IPS DF 6.9 (cell line): Measurements from ENCODE around the gene CPXM2.

Experiments used
- DNase-seq: peaks from one replicate; pipeline ENCODE4 v3.0.0-alpha.2; 2013; ENCODE audit warnings: low read depth, low spot score
- H3K27ac ChIP-seq: one replicate; pipeline ENCODE4 v1.5.1; 2013; ENCODE audit warnings: low read length, control low read depth
- H3K27me3 ChIP-seq: 2 replicates; pipeline ENCODE4 v1.6.1; 2013; ENCODE audit warnings: mild to moderate bottlenecking, low read length; ENCODE audit not compliant: control insufficient read depth, insufficient read depth
- H3K36me3 ChIP-seq: 2 replicates; pipeline ENCODE4 v1.6.1; 2013; ENCODE audit warnings: low read length; ENCODE audit not compliant: control insufficient read depth, insufficient read depth
- H3K4me1 ChIP-seq: 2 replicates; pipeline ENCODE4 v1.6.1; 2013; ENCODE audit warnings: low read length; ENCODE audit not compliant: control insufficient read depth, insufficient read depth
- H3K4me3 ChIP-seq: 2 replicates; pipeline ENCODE4 v1.5.1; 2013; ENCODE audit warnings: mild to moderate bottlenecking, low read length
- H3K9me3 ChIP-seq: 2 replicates; pipeline ENCODE4 v1.6.1; 2013; ENCODE audit warnings: low read length, inconsistent platforms; ENCODE audit not compliant: control insufficient read depth, insufficient read depth
- WGBS: extraction: QIAGEN DNeasy Blood & Tissue Kit; methylation state at CpG from one replicate; pipeline ENCODE4 v1.1.7; 2013; ENCODE audit warnings: mixed read lengths, missing lambda C conversion rate; ENCODE audit not compliant: insufficient read length, insufficient coverage; 5-methylcytosine and 5-hydroxymethylcytosine counted together

Gene CPXM2

DNA sequence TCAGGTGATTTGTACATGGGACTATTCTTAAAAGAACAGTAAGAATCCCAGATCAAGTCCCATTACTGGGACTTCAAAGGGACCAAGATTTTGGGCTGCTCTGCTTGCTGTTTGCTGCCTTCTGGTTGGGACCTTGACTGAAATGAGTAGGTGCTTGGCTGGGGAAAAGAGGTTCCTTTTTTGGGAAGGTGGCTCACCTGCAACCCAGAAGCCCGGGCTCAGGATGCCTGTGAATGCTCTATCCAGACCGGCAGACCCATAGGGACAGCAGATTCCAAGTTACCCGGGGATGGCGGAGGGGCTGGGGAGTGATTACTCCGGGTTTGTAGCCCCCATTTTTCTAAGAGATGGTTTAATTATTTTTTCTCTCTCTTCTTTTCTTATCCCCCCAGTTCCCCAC, 104.0 kb downstream of the CPXM2 start:
- DNase-seq, result no peak
- Histone ChIP-seq H3K27me3 (no peaks in the 10 kb centered on the region), H3K36me3 (no peaks in the 10 kb centered on the region), H3K4me1 (no peaks in the 10 kb centered on the region; the same call in 1 of the 2 replicates), H3K27ac (no peak overlapping the region), H3K9me3 (no peaks in the 10 kb centered on the region), H3K4me3 (no peak overlapping the region)
- WGBS, result no CpG with 5 or more reads among the region's 5 CpGs

DNA sequence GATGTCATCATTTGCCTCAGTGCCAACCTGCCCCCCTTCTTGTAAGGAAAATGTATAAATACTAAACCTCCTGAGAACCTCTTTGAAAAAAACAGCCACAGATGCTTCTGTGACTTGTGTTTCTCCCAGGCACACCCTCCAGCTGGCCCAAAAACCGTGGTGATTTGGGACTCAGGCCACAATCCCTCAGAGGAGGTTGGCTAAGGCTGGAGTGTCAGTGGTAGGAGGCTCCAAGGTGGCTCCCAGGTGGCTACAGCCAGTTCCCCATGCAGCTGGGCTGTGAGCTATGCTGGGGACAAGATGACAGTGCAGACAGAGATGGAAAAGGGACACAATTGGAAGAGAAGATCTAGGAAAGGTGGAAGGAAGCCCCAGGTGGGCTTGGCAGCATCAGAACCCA, 104.7 kb downstream of the CPXM2 start:
- H3K4me1 ChIP-seq, result peaks cover under 1% of the 10 kb centered on the region; the same call in 1 of the 2 replicates
- DNase-seq, result no peak
- H3K27ac ChIP-seq, result no peak overlapping the region
- no peaks in the 10 kb centered on the region for H3K9me3 ChIP-seq
- no peaks in the 10 kb centered on the region for H3K36me3 ChIP-seq
- no peaks in the 10 kb centered on the region for H3K27me3 ChIP-seq
- H3K4me3 ChIP-seq, result no peak overlapping the region
- WGBS, result no CpG with 5 or more reads among the region's 1 CpG

DNA sequence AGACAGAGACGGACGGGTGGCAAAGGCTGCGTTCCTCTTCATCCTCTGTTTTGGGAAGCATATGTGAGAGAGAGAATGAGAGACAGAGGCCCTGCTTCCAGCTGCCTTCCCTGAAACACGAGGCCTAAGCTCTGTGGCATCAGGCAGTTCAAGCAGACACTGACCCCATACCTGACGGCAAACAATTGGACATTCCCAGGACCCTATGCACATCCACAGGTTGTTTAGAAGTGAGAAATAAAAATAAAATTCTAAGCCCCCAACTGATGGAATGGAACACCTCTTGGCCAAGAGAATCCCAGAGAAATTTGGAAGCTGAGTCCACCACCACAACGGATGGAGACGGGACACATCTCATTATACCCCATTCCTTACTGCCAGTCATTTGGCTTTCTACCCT, 105.3 kb downstream of the CPXM2 start:
- no peak overlapping the region for H3K27ac ChIP-seq
- no peaks in the 10 kb centered on the region for H3K36me3 ChIP-seq
- H3K27me3 ChIP-seq, result no peaks in the 10 kb centered on the region
- H3K9me3 ChIP-seq, result no peaks in the 10 kb centered on the region
- H3K4me3 ChIP-seq, result no peak overlapping the region
- DNase-seq, result no peak
- WGBS, result no CpG with 5 or more reads among the region's 7 CpGs
- peaks cover 2% of the 10 kb centered on the region; the same call in 1 of the 2 replicates for H3K4me1 ChIP-seq

DNA sequence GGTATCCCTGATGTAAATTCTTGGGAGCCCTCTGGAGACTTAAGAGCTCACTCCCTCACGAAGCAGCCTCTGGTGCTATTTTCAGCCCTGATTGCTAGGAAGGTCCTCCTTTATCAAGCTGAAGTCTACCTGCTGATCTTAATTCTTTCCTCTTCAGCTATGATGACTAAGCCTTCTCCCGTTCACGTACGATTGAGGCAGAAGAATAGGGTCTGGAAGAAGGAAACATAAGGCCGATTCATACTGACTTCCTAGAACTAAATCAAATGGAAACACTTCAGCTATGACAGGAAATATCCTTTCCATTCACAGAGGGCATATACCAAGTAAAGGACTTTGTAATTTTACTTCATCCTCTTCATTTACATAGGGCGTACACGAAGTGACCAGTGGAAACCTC, 107.0 kb downstream of the CPXM2 start:
- no peak overlapping the region for H3K27ac ChIP-seq
- H3K4me1 ChIP-seq, result peaks cover 2% of the 10 kb centered on the region; the same call in 1 of the 2 replicates
- DNase-seq, result no peak
- H3K9me3 ChIP-seq, result no peaks in the 10 kb centered on the region
- H3K36me3 ChIP-seq, result no peaks in the 10 kb centered on the region
- no CpG with 5 or more reads among the region's 7 CpGs for WGBS
- no peaks in the 10 kb centered on the region for H3K27me3 ChIP-seq
- H3K4me3 ChIP-seq, result no peak overlapping the region

DNA sequence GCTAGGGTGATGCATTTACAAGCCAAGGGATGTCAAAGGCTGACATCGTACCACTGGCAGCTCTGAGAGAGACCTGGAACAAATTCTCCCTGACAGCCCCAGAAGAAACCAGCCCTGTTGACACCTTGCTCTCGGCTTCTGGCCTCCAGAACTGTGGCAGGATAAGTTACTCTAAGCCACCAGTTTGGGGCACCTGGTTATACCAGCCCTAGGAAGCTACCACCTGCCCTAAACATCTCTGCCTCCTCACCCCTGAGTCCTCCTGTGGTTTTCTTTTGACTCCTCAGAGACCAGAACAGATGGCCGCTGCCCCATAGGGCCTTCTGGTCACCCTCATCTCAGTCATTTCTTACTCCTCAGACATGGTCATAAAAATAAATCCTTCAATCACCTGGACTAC, 107.4 kb downstream of the CPXM2 start:
- Histone ChIP-seq H3K4me1 (peaks cover 2% of the 10 kb centered on the region; the same call in 1 of the 2 replicates), H3K27ac (no peak overlapping the region), H3K36me3 (no peaks in the 10 kb centered on the region), H3K4me3 (no peak overlapping the region), H3K27me3 (no peaks in the 10 kb centered on the region), H3K9me3 (no peaks in the 10 kb centered on the region)
- no peak for DNase-seq
- WGBS, result no CpG with 5 or more reads among the region's 3 CpGs

DNA sequence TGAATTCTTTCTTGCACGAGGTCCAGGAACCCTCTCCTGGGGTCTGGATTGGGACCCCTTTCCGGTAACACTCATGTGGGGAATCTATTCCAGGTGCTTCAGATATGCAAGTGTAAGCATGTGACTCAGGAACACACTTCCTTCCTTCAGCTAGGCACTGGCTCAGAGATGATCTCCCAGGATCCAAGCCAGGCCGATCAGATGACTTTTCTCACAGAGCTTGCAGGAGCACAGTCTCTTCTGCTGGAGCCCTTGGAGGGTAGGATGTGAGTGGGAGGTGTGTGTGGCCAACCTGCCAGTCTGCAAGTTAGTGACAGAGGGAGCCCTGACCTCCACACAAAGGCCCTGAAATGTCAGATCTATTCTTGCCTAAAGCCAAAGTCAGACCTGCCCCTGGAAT, 108.3 kb downstream of the CPXM2 start:
- Histone ChIP-seq H3K27ac (no peak overlapping the region), H3K36me3 (no peaks in the 10 kb centered on the region), H3K9me3 (no peaks in the 10 kb centered on the region), H3K4me1 (peaks cover 2% of the 10 kb centered on the region; the same call in 1 of the 2 replicates), H3K4me3 (no peak overlapping the region), H3K27me3 (no peaks in the 10 kb centered on the region)
- no CpG with 5 or more reads among the region's 3 CpGs for WGBS
- DNase-seq, result no peak

DNA sequence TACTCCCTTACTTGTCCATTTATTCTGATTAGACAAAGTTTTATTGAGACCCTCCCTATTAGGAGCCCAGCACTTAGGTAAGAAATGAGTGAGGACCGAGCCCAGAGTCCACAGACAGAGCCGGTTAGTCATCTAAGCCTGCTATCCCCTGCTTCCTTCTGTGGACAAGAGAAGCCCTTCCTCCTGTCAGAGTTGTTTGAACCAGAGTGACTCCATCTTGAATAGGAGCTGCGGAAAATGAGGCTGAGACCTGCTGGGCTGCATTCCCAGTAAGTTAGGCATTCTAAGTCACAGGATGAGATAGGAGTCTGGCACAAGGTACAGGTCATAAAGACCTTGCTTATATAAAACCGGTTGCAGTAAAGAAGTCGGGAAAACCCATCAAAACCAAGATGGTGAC, 109.1 kb downstream of the CPXM2 start:
- Histone ChIP-seq H3K27me3 (no peaks in the 10 kb centered on the region), H3K36me3 (no peaks in the 10 kb centered on the region), H3K9me3 (no peaks in the 10 kb centered on the region), H3K4me3 (no peak overlapping the region), H3K4me1 (peaks cover 2% of the 10 kb centered on the region; the same call in 1 of the 2 replicates), H3K27ac (no peak overlapping the region)
- DNase-seq, result no peak
- WGBS, result no CpG with 5 or more reads among the region's 5 CpGs

DNA sequence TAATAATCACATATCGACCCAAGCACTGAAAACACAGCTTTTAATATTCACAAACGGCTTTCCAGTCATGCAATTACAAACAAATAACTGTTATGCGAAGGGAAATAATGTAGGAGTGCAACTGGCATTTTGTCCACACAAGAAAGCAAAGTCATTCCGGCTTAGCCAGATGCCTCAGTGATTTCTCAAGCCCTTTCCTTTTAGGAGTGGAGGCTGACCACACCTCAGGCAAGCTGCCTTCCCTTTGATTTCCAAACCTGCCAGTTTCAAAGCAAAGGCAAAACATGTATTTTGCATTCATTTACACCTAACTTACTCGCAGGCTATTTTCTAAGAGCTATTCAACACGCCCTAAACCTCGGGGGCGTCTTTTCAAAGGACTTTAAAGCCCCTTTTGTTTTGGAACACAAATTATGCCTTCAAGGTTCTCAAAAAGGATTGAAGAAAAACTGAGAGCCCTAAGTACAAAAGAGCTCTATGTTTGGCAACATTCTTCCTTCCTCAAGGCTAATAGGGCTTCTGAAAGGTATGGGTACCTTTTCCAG, 109.6 kb downstream of the CPXM2 start:
- no CpG with 5 or more reads among the region's 8 CpGs for WGBS

DNA sequence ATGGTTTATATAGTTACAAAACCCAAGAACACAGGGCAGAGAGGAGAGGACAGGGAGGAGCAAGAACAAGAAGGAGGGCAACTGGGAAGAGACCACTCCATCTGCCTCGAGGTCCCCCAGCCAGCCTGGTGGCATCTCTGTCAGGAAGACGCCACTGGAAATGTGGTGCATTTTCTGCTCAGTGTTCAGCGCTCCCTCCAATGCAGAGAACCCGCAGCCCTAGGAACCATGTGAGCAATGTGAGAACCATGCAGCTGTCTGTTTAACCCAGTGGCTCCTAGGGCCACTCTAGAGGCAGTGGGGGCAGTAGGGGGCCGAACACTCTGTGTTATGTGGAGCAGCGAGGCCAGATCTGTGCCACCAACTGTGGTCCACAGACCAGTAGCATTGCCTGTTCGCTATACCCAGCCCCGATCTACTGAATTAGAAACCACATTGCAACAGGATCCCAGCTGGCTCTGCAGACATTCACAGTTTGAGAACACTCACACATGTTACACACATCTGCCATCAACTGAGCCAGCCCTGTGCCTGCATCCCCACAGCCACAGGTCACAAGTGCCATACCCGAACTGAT, 110.2 kb downstream of the CPXM2 start:
- H3K36me3 ChIP-seq, result no peaks in the 10 kb centered on the region
- no peak overlapping the region for H3K4me3 ChIP-seq
- H3K9me3 ChIP-seq, result no peaks in the 10 kb centered on the region
- WGBS, result no CpG with 5 or more reads among the region's 9 CpGs
- no peak for DNase-seq
- no peaks in the 10 kb centered on the region for H3K27me3 ChIP-seq
- H3K4me1 ChIP-seq, result peaks cover 2% of the 10 kb centered on the region; the same call in 1 of the 2 replicates
- H3K27ac ChIP-seq, result no peak overlapping the region

More for the DNA sequence above, 109.6 kb downstream of the CPXM2 start:
- Histone ChIP-seq H3K27me3 (no peaks in the 10 kb centered on the region), H3K27ac (no peak overlapping the region), H3K4me3 (no peak overlapping the region), H3K36me3 (no peaks in the 10 kb centered on the region), H3K4me1 (peaks cover 2% of the 10 kb centered on the region; the same call in 1 of the 2 replicates), H3K9me3 (no peaks in the 10 kb centered on the region)
- no peak for DNase-seq

DNA sequence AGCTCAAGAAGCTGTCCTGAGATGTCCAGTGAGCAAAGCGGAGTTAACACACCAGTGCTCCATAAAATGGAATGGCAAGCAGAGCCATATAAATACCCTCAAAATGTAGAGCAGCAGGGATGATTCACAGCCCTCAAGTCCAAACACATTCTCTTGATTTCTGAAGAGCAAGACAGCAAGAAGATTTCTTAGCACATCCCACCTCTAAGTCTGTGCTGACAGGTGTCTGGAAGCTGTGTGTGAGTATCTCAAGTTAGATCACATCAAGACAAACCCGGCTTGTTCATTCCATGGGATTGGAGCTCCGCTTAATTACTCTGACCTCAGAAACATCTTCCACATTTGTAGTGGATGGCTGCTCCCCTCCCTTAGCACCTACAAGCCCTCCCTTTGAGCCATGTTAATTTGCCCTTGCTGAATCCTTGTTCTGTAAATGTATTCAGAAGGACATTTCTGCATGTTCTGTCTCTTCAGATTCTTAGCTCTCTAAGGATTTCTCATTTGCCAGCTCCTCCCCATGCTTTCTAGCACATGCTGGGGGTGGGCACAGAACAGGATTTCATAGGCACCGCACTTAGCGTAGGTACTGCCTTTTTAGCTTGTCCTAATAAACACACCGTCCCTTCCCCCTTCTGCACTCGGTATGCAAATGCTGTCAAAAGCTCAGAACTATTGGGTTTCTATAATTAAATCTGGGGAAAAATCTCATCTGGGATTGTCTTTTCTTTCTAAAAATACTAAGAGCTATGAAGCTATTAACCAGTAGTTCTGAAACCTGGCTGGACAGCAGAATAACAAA, 112.7 kb downstream of the CPXM2 start:
- H3K4me1 ChIP-seq, result peaks cover 2% of the 10 kb centered on the region; the same call in 1 of the 2 replicates
- no peaks in the 10 kb centered on the region for H3K36me3 ChIP-seq
- no peak overlapping the region for H3K4me3 ChIP-seq
- DNase-seq, result no peak
- no peaks in the 10 kb centered on the region for H3K9me3 ChIP-seq
- no peaks in the 10 kb centered on the region for H3K27me3 ChIP-seq
- H3K27ac ChIP-seq, result no peak overlapping the region
- no CpG with 5 or more reads among the region's 7 CpGs for WGBS
